CD4-positive, alpha-beta T cell treated with Interleukin-6 at 100 ng/mL for 8 hours (primary cell): Measurements from ENCODE around the gene SEPTIN2.
"Not testable (repeated sequence)": the region's sequence is repeated elsewhere in the genome, so short reads cannot be mapped to it uniquely, and the experiment has no call there.

Experiments used
- DNase-seq: peaks from one replicate; pipeline ENCODE4 v3.0.0-alpha.2; 2020; ENCODE audit warnings: mixed read lengths, low spot score

Gene SEPTIN2

DNA sequence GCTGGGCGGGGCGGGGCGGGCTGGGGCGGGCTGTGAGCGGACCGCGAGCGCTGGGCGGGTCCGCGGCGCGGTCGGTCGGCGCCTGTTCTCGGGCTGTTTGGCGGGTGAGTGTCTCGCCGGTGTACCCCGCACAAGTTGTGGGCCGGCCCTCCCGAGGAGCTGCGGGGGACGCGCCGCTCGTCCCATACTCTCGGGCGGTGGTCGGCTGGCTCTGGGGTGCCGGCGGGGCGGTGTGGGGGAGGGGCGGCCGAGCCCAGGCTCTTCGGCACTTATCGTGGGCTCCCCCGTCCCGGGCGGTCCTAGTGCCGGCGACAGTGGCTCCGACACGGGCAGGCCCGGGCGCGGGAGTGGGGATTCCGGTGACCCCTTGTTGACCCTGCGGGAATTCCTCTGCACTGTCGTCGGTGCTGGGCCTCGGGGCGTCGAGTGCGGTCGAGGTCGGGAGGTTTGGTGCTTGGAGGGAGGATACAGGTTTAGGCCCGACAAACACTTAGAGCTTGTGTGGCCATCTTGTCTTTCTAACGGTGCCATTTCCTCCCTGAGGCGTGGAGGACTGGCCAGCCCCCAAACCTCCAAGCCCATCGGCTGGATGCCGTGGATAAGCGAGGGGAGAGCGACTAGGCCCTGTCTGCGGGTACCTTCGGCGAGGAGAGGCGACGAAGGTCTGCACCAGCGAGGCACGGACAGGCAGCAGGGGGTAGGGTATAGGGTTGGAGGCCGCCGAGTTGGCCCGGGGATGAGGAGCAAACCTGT, at the start of gene SEPTIN2:
SEPTIN2 (plus strand) TSS at position 47 of the 753 bp plus-strand sequence. CDS start 8,308 bp downstream, outside the sequence.
- peak; percentile 69 for DNase-seq

DNA sequence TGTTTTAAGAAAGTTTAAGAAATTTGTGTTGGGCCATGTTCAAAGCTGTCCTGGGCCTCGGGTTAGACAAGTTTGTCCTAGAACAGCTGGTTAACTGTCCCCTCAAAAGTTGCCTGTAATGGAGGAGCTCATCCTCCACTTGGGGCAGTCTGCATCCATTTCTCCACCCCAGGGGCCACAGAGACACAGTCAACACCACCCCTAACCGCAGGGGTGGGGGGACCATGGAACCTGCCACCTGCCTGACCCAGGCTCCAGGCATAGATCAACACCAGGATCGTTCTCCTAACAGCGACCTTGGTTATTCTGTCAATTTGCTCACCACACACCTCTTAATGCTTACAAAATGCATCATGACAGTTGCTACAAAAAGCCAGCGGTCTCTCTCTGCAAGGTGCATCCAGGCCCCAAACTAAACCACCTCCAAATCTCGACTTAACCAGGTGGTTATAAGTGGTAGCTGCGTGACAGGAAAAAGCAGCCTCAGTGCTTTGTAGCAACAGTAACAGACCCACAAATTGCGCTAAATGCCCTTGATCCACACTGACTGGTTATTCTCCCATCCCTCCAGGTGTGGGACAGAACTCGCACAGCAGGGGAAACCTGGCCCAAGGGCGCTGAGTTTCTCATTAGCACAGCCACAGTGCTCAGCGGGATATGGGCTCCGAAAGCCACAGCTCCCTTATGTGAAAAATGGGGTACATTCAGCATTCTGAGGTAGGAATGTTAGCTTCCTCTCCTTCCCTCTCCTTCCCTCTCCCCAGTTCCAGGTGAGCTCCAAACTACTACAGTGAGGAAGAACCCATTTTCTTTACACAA, 48.3 kb upstream of the SEPTIN2 start:
- no peak for DNase-seq

GRCh38 chr2:241268306-241268705, 47.4 kb upstream of the SEPTIN2 start:
- DNase-seq, result no peak

DNA sequence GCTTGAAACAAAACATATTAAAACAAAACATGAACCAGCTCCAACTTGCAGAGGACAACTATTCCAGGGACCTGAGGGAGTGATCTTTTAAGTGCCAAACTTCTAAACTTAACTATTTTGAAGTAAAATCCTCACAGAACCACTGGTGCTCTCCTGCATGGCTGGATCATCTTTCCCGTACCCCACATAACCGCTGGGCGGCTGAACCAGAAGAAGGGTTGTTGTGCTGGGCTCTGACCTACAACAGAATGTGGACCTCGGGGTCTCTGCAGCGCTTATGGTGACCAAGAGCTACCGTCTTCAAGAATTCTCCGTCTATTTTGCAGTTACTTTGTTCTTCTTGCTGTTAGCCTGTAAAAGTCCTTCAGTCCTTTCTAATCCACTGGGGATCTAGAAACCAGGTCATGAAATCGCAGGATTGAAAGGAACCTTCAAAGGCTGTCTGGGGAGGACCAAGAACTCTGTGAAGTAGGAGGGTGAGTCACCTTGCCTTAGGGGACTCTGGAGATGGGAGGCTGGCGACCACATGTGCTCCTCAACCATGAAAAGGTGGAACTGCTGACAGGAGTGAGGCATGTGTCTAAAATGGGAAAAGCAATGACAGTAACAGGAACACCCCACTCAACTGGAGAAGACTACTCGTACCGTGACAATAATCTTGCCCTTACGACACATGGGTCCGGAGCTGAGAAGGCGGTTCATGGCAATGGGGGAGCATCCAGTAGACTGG, 46.8 kb upstream of the SEPTIN2 start:
- no peak for DNase-seq

- DNase-seq, result no peak
Observed at GRCh38 chr2:241269707-241270520, 45.8 kb upstream of the SEPTIN2 start.

DNA sequence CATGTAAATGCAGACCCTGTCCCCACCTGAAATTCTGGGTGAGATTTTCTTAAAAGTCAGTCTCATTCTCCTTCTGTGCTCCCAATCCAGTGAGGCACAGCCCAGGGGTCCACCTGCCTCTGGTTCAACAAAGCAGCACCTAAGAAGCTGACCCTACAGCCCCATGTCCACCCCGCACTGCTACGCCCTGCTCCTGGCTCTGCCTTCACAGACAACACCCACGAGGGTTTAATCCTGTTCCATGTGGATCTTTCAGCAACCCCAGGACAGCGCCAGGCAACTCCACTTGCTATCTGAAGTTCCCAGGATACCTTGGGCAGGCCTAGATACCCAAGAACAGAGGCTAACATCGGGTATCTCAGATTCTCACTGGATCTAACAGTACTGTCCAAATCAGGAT, 45.2 kb upstream of the SEPTIN2 start:
- DNase-seq, result no peak

- peak; percentile 51 for DNase-seq
Observed at GRCh38 chr2:241271706-241272302, 43.9 kb upstream of the SEPTIN2 start.

DNA sequence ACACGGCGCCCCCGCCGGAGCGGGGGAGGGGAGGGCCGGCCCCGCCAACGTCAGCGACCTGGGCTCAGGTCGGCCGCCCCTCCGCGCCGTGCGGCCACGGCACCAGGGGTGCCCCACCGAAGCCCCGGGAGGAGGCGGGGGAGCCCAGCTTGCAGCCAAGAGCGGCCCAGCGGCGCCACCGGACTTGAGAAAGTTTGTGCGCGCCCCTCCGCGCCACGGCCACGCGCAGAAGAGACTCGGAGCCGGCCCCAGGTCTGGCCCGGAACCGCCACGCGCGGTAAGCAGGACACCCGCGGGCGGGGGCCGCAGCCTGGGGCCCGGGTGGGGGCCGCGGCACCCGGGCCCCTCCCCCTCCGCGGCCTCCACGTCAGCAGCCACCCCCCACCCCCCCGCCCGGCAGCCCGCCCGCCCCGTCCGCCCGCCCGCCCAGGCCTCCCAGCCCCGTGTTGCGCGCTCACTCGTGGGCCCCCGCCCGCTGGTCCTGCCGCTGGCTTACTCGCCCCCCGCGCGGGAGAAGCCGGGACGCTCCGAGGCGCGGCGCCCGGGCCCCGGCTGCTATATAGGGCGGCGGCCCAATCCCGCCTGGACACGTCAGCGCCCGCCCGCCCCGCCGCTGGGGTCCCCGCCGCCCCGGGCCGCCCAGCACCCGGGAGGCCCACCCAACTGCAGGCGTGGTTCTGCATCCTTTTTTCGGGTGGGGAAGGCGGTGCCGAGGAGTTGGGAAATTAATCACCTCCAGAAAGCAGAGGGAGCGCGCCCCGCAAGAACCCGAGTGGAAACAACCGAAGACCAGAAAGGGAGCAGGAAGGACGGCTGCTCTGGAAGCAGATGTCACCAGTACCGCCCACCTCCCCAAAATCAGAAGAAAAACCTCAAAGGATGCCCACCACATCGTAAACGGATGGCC, 43.2 kb upstream of the SEPTIN2 start:
- peak; percentile 22 for DNase-seq

DNA sequence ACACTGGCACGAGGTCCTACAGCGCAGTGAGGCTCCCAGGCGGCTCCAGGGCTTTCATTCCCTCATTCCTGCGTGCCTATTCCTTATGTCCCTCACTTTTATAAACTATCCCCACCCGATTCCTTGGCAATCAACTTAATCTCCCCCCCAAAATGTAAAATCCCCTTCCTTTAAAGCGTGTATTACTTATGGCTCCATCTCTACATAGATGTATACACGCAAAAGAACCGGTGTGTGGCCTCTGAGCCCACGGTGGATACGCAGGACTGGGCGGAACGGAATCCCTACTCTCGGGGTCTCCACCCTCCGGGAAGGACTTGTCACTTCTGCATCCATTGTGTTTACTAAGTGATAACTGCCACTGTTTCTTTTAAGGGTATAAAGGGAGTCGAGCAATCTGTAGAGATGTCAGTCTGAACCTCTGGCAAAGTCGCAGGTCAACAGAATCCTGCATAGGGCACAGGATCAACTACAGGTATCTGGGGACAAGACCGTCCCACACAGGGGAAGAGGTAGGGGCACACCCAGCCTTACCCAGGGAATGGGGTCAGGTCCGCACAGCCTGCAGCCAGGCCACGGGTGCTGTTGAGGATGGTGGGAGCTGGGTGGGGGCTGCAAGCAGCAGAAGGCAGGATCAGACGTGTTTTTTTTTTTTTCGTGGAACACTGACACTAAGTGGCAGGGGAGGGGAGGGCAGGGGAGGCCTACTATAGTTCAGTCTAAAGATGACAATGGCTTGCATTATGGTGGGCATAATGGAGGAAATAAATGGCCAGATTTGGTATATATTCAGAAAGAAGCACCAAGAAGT, 42.3 kb upstream of the SEPTIN2 start:
- DNase-seq, result no peak

- DNase-seq, result no peak
Observed at GRCh38 chr2:241274127-241274526, 41.6 kb upstream of the SEPTIN2 start.

DNA sequence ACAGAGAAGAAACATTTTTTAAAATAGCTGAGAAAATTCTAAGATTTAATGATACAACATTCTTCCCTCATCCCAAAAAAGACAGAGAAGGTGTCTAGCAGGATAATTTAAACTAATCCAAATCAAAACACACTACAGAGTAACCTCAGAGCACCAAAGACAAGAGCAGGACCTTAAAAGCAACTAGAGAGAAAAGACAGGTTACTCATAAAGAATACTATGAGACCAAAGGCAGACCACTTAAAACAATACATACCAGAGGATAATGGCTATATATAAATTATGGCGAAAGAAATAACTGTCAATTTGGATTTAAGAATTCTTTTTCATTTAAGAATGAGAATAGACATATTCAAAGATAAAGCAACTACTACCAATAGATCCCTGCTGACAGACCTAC, 40.2 kb upstream of the SEPTIN2 start:
- no peak for DNase-seq

DNA sequence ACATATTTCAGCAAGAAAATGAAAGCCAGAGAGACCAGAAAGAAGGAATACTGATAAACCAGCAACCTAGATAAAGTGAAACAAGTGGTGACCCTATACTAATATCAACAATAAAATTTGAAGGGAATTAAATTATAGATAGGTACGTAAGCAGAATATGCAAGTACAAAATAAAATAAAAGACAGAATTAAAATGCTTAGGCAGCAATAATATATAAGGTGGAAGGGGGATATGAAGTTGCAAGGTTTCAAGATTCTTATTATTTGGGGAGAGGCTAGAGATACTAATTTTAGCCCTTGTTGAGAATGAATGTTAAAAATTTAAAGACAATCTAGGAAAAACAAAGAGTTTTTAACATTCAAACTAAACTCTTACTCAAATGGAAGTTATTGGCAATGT, 39.8 kb upstream of the SEPTIN2 start:
- no peak for DNase-seq

DNA sequence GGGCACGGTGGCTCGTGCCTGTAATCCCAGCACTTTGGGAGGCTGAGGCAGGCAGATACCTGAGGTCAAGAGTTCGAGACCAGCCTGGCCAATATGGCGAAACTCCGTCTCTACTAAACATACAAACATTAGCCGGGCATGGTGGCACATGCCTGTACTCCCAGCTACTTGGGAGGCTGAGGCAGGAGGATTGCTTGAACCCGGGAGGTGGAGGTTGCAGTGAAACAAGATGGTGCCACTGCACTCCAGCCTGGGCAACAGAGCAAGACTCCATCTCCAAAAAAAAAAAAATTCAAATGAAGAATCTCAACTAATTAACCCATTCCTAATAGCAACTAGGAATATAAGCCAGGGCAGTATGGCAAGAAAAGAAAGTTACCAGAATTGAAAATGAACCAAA, 37.4 kb upstream of the SEPTIN2 start:
- not testable (repeated sequence) for DNase-seq

GRCh38 chr2:241279413-241279812, 36.3 kb upstream of the SEPTIN2 start:
- no peak for DNase-seq

DNA sequence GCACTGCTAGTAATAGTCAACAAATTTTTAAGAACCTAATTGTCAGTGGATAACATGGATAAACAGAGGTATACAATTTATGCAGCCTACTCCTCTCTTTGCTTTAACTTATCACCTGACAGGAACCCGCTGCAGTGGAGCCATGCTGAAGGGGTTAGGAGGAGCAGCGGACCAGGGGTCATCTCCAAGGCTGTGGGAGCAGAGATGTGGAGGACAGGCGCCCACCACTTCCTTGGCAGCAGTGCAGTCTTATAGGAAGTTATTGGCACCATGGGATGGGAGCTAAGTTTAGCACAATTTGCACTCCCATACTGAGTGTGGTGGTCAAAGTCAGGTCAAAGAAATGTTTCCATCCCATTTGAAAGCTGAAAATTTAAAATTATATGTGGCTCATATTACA, 35.9 kb upstream of the SEPTIN2 start:
- DNase-seq, result no peak

DNA sequence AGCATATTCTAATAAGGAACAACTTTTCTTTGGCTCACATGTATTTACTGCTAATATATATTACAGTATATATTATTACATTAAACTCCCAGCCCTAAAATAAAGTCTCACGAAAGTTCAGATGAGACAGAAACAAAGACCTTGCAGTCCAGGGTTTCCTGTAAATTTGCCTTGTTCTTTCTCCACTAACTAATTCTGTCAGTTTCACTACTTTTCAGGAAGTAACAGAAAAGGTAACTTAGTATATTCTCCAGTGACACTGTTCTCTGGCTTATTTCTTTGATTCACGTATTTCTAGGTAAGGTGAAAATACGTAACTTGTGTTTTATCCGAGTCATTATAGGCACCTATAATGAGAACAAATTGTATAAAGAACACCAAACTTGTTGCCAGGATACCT, 35.4 kb upstream of the SEPTIN2 start:
- DNase-seq, result no peak

DNA sequence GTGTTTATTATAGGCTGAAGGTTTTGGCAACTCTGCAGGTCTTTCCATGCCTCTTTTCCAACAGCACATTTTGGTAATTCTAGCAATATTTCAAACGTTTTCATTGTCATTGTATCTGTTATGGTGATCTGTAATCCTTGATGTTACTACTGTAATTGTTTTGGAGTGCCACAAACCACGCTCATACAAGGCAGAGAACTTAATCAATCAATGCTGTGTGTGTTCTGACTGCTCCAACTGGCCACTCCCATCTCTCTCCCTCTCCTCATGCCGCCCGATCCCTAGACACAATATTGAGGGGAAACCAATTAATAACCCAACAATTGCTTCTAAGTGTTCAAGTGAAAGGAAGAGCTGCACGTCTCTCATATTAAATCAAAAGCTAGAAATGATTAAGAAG, 33.2 kb upstream of the SEPTIN2 start:
- DNase-seq, result no peak

DNA sequence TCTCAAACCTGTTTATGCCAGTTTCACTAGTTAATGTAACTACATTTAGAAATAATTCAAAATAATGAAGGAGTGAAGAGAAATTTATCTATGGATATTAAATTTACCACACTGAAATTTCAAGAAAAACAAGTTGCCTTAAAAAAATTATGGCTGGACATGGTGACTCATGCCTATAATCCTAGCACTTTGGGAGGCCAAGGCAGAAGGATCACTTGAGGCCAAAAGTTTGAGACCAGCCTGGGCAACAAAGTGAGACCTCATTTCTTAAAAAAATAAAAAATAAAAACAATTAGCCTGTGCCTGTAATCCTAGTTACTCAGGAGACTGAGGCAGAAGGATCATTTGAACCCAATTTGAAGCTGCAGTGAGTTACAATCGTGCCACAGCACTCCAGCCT, 30.1 kb upstream of the SEPTIN2 start:
- DNase-seq, result no peak

DNA sequence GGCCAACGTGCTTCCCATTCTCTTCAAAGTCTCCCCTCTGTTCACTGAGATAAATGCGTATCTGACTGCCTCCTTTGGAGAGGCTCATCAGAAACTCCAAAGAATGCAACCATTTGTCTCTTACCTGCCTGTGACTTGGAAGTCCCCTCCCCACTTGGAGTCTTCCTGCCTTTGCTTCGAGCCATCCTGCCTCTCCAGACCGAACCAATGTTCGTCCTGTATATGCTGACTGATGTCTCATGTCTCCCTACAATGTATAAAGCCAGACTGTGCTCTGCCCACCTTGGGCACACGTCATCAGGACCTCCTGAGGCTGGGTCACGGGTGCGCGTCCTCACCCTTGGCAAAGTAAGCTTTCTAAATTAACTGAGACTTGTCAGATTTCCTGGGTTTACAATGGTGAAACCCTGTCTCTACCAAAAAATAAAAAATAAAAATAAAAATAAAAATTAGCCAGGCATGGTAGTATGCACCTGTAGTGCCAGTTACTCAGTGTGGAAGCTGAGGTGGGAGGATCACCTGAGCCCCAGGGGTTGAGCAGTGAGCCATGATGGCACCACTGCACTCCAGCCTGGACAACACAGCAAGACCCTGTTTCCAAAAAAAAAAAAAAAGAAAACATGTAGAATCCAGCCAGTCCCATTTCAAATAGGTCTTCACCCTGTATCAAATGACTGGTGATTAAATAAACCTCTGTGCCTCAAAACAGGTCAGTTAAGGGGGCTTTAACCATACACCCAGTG, 29.2 kb upstream of the SEPTIN2 start:
- no peak for DNase-seq
